ENCODE measurements around the gene PGPEP1.

DNA sequence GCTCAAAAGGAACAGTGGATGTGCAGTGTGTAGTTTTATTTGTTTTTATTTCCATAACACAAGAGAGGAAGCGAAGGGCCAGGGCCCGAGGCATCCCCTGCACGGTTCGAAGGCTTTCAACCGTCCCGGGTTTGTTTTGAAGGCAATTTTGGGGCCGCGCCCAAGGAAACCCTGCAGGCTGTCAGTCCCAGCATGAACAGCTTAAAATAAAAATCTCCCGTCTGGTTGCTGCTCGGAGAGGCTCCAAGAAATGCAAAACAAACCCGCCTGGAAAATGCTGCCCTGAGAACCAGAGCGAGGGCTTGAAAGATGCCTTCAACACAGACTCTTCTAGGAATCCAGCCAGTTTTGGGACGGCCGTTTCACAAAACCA, 33.5 kb upstream of the PGPEP1 start:
- TF ChIP-seq, protein P1, sequence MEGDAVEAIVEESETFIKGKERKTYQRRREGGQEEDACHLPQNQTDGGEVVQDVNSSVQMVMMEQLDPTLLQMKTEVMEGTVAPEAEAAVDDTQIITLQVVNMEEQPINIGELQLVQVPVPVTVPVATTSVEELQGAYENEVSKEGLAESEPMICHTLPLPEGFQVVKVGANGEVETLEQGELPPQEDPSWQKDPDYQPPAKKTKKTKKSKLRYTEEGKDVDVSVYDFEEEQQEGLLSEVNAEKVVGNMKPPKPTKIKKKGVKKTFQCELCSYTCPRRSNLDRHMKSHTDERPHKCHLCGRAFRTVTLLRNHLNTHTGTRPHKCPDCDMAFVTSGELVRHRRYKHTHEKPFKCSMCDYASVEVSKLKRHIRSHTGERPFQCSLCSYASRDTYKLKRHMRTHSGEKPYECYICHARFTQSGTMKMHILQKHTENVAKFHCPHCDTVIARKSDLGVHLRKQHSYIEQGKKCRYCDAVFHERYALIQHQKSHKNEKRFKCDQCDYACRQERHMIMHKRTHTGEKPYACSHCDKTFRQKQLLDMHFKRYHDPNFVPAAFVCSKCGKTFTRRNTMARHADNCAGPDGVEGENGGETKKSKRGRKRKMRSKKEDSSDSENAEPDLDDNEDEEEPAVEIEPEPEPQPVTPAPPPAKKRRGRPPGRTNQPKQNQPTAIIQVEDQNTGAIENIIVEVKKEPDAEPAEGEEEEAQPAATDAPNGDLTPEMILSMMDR (conservative IDR thresholded peaks at IDR 0.05; ENCODE audit: low read depth, low read length), result no peak
- TF ChIP-seq EZH2 (IDR thresholded peaks at IDR 0.05; ENCODE audit: borderline replicate concordance, low read depth, low read length, poor library complexity, severe bottlenecking), result no peak
